HG03457 (cell line): ENCODE data around the gene SIK1.
"Not testable (repeated sequence)": the region's sequence is repeated elsewhere in the genome, so short reads cannot be mapped to it uniquely, and the experiment has no call there.

ENCODE experiments used
- ATAC-seq: cut with Tn5 transposase; IDR thresholded peaks from one replicate; pipeline ENCODE4 v1.9.1; 2021; ENCODE audit warnings: moderate number of reproducible peaks; ENCODE audit not compliant: unreplicated experiment

Gene SIK1

GRCh38 chr21:43426404-43427241, at the start of gene SIK1:
Gene SIK1, minus strand, starts transcription at chr21:43427131. Its CDS starts 953 bp downstream, at chr21:43426178.
- not testable (repeated sequence) for ATAC-seq

DNA sequence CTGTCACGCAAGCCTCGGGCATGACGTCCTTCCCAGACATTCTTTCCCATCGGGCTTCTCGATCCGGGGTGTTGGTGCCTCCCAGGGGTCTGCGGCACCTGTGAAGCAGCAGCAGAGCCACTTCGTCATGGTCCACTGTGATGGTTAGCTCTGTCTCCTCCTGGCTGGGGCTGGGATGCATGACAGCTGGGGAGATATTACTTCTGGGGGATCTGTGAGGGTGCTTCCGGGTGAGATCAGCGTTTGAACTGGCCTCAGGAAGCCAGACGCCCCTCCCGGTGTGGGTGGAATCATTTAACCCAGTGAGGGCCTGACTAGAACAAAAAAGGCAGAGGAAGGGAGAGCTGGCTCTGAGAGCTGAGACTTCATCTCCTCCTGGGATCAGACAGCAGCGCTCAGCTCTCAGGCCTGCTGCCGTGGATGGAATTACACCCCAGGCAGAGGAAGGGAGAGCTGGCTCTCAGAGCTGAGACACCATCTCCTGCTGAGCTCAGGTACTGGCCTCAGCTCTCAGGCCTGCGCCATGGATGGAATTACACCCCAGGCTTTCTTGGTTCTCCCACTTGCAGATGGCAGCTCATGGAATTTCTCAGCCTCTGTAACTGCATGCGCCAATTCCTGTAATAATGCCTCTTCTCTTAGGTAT, 44.8 kb upstream of the SIK1 start:
- not testable (repeated sequence) for ATAC-seq

GRCh38 chr21:43469719-43470458, 43.0 kb upstream of the SIK1 start:
- ATAC-seq: not testable (repeated sequence)

- no peak for ATAC-seq
Measured at GRCh38 chr21:43467785-43468184, 40.9 kb upstream of the SIK1 start.

DNA sequence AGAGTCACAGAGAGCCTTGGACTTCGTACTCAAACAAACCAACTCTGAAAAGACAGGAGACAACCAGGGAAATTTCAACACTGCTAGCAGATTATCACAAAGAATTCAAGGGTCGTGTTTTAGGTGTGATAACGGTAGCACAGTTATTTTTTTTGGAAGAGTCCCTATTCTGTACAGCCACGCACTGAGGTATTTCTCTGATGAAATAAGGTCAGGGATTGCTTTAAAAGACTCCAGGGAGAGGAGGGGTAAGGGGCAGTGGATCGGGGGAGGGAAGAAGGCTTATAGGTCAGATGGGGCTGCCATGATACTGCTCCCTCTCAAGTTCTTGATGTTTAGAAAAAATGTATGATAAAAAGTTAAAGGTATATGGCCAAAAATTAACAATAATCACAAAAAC, 38.2 kb upstream of the SIK1 start:
- ATAC-seq: not testable (repeated sequence)

DNA sequence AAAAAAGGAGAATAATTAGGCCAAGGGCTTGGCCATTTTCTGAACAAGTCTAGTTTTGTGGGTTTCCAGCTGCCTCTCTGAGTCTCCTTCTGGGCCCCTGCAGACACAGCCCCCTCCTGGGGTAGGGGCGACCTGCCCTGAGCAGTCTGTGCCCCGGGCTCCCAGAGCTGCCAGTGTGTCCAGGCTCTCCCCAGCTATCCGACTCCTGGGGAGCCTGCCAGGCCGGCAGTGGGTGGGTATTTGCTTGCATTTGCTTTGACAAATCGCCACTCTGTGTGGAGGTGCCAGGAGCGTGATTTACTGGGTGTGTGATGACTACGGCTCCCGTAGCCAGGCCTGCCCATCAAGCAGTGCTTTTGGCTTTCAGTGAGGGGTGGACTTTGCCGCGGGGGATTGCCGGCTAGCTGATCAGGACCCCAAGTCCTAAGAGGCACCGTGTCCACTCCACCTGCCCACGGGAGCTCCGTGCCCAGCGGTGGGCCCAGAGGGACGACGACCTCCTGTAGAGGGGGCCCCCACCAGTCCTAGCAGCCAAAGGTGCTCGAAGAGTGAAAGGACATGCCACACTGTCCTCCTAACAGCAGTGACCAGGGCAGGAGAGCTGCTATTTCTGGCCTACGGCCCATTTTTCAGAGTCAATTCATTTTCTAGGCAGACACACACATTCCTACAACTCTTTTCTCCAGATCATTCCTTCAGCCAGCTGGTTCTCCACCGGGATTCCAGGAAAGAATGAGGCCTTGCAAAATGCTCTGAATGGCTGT, 36.7 kb upstream of the SIK1 start:
- ATAC-seq: not testable (repeated sequence)

DNA sequence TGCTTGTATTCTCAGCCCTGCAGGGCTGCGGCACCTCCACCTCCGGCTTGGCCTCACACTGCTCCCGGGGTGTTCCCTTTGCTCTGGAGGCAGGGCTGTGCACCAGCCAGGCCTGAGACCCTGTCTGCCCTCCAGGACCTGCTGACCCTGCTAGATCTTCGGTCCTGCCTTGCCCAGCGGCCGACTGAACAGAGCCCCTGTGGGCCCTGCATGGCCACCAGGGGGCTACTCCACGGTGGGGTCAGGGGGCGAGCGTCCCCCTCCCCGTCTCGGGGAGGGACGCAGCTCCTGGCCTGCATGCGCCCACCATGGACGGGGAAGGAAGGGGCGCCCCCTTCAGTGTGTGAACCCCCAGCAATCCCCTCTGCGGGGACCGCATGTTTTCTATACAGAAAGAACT, 36.0 kb upstream of the SIK1 start:
- ATAC-seq: not testable (repeated sequence)

DNA sequence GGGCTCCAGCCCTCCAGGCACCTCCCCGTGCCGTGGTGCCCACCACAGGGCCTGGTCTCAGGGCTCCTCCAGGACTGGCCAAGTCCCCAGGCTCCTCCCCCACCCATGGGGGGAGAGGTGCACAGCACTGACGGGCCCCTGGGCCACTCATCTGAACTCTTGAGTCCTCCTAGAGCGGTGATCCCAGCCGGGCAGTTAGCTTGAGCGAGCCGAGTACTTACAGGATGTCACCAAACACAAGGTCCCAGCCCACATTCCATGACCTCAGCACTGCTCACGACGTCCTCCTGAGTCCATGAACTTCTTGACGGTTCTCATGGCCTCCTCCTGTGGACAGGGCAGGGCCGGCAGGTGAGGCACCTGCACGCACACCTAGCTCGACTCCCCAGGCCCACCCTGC, 33.5 kb upstream of the SIK1 start:
- not testable (repeated sequence) for ATAC-seq

DNA sequence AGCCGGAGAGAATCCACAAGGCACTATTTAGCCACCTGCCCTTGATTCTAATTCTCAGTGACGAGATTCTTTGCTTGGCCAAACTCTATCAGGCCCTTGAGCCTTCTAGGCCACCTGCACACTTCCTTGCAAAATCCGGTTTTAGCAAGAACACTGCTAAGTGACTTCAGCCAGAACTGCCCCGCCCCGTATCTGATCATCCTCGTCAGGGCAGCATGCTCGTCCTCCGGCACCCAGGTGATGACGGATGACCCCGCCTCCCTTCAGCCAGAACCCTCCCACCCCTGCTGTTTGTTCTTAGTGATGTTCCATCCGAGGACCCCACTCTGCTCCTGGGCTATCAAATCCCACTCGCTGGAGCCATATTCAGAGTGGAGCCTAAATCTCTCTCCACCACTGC, 32.1 kb upstream of the SIK1 start:
- not testable (repeated sequence) for ATAC-seq

- not testable (repeated sequence) for ATAC-seq
Measured at GRCh38 chr21:43456616-43457314, 29.8 kb upstream of the SIK1 start.

GRCh38 chr21:43455717-43456116, 28.8 kb upstream of the SIK1 start:
- ATAC-seq: not testable (repeated sequence)

DNA sequence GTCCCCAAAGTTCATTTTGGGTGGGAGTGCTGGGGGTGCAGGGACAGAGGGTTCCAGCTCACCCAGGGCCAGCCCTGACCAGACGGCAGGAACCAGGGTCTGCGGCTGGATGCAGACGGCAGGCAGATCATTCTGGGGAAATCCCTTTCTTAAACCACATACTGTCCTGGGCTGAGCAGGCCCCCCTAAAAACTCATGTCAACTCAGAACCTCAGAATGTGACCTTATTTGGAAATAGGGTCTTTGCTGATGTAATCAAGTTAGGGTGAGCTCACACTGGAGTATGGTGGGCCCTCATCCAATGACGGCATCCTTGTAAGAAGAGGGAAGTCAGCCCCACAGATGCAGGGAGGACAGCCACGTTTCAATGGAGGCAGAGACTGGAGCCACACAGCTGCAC, 27.2 kb upstream of the SIK1 start:
- not testable (repeated sequence) for ATAC-seq

DNA sequence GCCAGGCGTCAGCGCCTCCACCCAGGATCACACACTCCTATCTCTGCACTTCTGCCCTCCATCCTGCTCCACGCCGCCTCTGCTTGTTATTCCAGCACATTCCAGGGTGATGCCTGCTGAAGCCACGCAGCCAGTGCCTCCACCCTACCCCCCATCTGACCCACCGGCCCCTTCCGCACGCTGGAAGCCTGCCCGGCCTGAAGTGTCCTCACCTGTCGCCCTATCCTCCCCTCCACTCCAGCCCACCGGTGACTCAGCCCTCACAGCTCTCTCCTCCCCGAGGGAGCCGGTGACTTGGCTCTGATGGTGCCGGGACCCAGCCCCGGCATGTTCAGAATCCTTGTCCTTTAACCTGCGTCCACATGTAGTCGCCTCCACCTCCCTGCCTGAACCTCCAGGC, 24.9 kb upstream of the SIK1 start:
- not testable (repeated sequence) for ATAC-seq

DNA sequence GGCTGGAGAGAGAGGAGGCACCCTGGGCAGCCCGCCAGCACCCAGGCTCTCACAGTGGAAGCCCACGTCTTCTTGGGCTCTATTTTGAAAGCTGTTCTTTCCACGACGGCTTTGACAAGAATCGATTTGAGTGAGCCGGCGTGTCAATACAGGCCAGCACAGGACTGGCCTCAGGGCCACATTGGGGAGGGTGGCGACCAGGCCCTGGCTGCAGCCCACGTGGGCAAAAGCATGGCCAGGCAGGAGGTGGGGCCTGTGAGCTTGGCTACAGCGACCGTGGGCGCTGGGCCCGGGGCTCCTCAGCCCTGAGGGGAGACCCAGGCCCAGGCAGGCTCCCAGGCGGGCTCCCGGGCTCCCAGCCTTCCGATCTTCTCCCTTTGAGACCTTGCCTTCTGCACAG, 23.4 kb upstream of the SIK1 start:
- not testable (repeated sequence) for ATAC-seq

DNA sequence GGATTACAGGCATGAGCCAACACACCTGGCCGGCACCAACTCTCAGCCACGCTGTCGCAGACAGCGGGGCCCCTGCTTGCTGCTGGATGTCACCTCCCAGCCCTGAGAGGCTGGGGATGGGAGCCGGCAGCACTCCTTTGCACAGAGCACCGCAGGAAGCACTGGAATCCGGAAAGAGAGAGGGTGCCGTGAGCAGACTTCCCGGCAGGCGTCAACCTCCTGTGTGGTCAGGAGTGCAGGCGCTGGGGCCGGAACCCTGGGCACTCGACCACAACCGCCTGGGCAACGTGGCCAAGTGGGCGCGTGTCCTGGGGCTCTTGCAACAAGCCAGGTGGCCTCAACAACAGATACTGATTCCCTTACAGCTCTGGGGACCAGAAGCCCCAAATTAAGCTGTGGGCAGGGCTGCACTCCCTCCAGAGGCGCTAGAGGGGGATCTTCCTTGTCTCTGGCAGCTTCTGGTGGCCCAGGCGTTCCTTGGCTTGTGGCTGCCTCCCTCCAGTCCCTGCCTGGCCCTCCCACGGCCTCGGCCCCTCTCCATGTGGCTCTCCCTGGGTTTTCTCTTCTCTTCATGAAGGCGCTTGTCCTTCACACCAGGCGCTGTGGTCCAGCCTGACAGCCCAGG, 20.5 kb upstream of the SIK1 start:
- ATAC-seq: not testable (repeated sequence)

DNA sequence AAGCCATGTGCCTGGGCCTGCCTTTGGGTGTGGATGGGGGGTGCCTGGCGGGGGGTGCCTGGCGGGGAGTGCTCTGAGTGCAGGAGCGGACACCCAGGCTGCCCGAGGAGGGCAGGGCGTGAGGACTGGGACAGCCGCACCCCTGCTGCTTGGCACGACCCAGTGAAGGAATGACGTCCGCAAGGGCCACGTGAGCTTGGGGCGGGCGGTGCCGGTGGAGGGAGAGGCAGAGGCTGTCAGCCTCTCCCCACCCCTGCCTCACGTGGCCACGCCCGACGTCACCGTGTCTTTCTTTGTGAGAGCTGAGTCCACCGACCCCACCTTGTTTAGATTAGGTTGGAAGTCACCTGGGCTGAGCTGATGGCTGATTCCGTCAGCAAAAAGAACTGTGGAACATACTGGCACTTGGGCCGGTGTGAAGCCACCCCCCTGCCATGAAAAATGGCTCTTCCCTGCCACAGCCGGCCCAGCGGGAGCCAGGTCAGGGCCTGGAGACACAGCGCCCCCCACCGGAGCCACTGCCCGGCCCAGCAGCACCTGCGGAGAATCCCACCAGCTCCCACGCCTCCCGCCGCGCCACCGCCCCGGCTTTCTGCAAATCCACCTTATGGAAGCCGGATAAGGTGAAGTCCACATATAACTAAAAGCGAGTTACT, 19.5 kb upstream of the SIK1 start:
- not testable (repeated sequence) for ATAC-seq

- ATAC-seq: not testable (repeated sequence)
Measured at GRCh38 chr21:43444524-43444923, 17.6 kb upstream of the SIK1 start.

- ATAC-seq: not testable (repeated sequence)
Measured at GRCh38 chr21:43442571-43442970, 15.6 kb upstream of the SIK1 start.
